Stimulated activated naive B cell treated with anti-CD40 and anti-IgM and Interleukin-4, amounts not matched to agents 10 μg/mL and 1 μg/mL and 100 μg/mL, for 72 hours (primary cell): ENCODE results near the gene CDC37L1.

Source experiments
- ATAC-seq, 2 donors: fragments of 150-1000 bp; cut with Tn5 transposase; replicated peaks; 2 replicates each; pipeline ENCODE4 v1.10.0; 2021; ENCODE audit warnings: moderate library complexity in 1 of 2
- DNase-seq: peaks from one replicate; pipeline ENCODE4 v3.0.0; 2021
- H3K27ac Mint-ChIP-seq: one replicate; pipeline ENCODE4 v1.8.0; 2022; ENCODE audit warnings: mild to moderate bottlenecking, mixed read lengths
- H3K27me3 Mint-ChIP-seq, 2 donors: one replicate each; pipeline ENCODE4 v1.8.0; 2022; ENCODE audit warnings: mixed read lengths in 2 of 2
- H3K36me3 Mint-ChIP-seq, 2 donors: one replicate each; pipeline ENCODE4 v1.8.0; 2022; ENCODE audit warnings: mixed read lengths in 2 of 2, mild to moderate bottlenecking in 1 of 2
- H3K4me1 Mint-ChIP-seq, 2 donors: one replicate each; pipeline ENCODE4 v1.8.0; 2022; ENCODE audit warnings: mixed read lengths in 2 of 2, mild to moderate bottlenecking in 1 of 2
- H3K4me3 Mint-ChIP-seq, 2 donors: one replicate each; pipeline ENCODE4 v1.8.0; 2022; ENCODE audit warnings: mild to moderate bottlenecking in 2 of 2, mixed read lengths in 2 of 2, moderate library complexity in 1 of 2
- H3K9me3 Mint-ChIP-seq, 2 donors: one replicate each; pipeline ENCODE4 v1.8.0; 2022; ENCODE audit warnings: mixed read lengths in 2 of 2, mild to moderate bottlenecking in 1 of 2

CDC37L1 gene

DNA sequence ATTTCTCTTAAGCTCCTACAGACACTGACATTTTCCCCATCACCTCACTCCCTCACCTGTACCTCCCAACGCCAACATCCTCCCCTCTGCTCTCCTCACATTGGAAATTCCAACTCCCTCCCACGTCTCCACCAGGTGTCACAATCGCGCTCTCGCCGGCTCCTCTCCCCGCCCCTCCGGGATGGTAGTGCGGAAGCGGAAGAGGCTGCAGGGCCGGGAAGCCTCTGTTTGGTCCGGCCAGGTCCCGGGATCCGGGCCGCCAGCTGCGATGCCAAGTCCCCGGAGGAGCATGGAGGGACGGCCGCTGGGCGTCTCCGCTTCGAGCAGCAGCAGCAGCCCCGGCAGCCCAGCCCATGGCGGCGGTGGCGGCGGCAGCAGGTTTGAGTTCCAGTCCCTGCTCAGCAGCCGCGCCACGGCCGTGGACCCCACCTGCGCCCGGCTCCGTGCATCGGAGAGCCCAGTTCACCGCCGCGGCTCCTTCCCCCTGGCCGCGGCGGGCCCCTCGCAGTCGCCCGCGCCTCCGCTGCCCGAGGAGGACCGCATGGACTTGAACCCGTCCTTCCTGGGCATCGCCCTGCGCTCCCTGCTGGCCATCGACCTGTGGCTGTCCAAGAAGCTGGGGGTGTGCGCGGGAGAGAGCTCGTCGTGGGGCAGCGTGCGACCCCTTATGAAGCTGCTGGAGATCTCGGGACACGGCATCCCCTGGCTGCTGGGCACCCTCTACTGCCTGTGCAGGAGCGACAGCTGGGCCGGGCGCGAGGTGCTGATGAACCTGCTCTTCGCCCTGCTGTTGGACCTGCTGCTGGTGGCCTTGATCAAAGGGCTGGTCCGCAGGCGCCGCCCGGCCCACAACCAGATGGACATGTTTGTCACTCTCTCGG lies 17.0 kb upstream of the CDC37L1 start, which contains the start of gene PLPP6:
Gene PLPP6, plus strand, starts transcription at position 187 of the 881 bp plus-strand sequence. Its CDS starts 82 bp downstream, at position 269.
- H3K27ac Mint-ChIP-seq: peak within 1 kb of the TSS; percentile 82
- peak within 1 kb of the TSS; percentile 85 to 91 for H3K4me3 Mint-ChIP-seq
- H3K9me3 Mint-ChIP-seq: no peaks in the 10 kb centered on the region
- peaks cover 14 to 22% of the 10 kb centered on the region in 2 donors for H3K27me3 Mint-ChIP-seq
- H3K4me1 Mint-ChIP-seq: peaks cover 29 to 48% of the 10 kb centered on the region in 2 donors
- ATAC-seq (peak; percentile 88), DNase-seq (peak; percentile 75)
- no peaks in the 10 kb centered on the region for H3K36me3 Mint-ChIP-seq

DNA sequence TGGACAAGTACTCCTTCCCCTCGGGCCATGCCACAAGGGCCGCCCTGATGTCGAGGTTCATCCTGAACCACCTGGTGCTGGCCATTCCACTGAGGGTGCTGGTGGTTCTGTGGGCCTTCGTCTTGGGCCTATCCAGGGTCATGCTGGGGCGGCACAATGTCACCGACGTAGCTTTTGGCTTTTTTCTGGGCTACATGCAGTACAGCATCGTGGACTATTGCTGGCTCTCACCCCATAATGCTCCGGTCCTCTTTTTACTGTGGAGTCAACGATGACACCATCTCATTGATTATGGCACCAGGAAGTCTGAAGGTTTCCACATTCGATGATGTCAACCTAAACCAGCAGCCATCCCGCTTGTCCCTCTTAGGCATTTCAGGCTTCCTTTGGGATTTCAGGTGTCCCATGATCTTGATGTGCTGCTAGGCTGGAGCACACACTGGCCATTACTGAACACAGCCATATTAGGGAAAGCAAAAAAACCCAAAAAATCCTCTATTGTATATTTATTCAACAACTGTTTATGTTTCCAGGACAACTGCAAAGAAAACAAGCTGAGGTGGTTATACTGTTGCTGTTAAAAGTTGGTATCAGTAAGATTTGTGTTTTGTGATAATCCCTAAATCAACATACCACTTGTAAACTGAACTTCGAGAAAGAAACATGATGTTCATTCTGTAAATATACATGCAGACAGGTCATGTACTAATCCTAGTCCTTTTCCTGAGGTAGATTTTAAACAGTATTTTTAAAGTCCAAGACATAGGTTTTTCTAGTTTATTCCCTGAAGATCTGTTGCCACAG lies 16.2 kb upstream of the CDC37L1 start:
- H3K4me3 Mint-ChIP-seq: peak overlapping the region; percentile 85 to 91
- peaks cover 29 to 48% of the 10 kb centered on the region in 2 donors for H3K4me1 Mint-ChIP-seq
- no peak for DNase-seq
- H3K27me3 Mint-ChIP-seq: peaks cover 14 to 22% of the 10 kb centered on the region in 2 donors
- H3K9me3 Mint-ChIP-seq: no peaks in the 10 kb centered on the region
- ATAC-seq: peak in 1 of 2 donors; percentile 5
- no peaks in the 10 kb centered on the region for H3K36me3 Mint-ChIP-seq
- H3K27ac Mint-ChIP-seq: peak overlapping the region; percentile 82

- DNase-seq (no peak), ATAC-seq (no peak)
- H3K36me3 Mint-ChIP-seq: no peaks in the 10 kb centered on the region
- H3K27me3 Mint-ChIP-seq: peaks cover 18 to 25% of the 10 kb centered on the region in 2 donors
- H3K27ac Mint-ChIP-seq: no peak overlapping the region
- peaks cover 29 to 48% of the 10 kb centered on the region in 2 donors for H3K4me1 Mint-ChIP-seq
- peak overlapping the region in 1 of 2 donors; percentile 1 for H3K4me3 Mint-ChIP-seq
- H3K9me3 Mint-ChIP-seq: no peaks in the 10 kb centered on the region
These were observed 15.4 kb upstream of the CDC37L1 start for GRCh38 chr9:4663956-4664355.

DNA sequence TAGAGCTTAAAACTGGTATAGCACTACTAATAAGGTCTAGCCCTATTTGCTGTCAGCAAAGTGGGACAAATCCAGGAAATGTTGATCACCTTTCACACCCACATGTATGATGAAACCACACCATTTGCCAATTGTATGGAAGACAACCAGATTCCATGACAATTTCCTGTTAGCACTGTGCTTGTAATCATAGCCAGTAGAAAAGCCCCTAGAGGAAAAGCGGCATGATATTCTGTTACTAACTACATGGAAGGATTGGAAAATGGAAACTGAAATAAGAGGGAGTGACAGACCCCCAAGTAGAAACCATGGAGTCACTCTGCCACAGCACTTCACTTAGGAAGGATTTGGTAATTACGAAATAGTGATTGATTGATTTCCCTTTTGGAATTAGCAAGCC lies 14.0 kb upstream of the CDC37L1 start:
- no peaks in the 10 kb centered on the region for H3K36me3 Mint-ChIP-seq
- no peaks in the 10 kb centered on the region for H3K9me3 Mint-ChIP-seq
- DNase-seq: no peak
- peaks cover 29 to 48% of the 10 kb centered on the region in 2 donors for H3K4me1 Mint-ChIP-seq
- H3K27me3 Mint-ChIP-seq: peaks cover 14 to 18% of the 10 kb centered on the region in 2 donors
- ATAC-seq: no peak
- no peak overlapping the region for H3K4me3 Mint-ChIP-seq
- no peak overlapping the region for H3K27ac Mint-ChIP-seq

DNA sequence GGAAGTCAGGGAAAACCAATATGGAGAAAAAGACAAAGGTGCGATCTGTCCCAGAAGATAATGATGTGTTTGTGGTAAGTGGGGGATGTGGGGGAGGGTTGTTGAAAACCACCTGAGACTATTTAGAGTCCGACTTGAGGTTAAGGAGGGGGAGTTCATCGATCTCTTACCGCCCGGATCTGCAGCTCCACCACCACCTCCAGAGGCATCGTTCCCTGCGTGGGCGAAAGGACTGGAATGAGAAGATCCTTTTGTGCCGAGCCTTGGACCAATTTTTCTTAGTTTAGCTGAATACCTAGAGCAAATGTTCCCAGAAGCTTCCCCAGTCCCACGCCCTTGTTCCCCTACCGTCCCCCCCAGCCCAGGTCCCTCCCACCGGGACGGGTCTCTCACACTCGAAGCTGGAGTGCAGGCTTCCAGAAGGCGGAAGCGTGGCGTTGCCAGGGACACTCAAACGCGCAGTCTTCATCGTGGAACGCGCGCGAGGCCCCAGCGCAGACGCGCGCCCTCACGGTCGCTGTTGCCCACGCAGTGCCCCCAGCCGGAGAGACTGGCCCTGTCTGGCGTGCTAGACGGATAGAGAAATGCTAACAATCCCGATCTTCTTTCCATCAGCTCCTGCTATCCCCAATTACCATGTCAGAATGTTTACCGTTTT lies 13.2 kb upstream of the CDC37L1 start, which contains the start of gene SPATA6L:
Gene SPATA6L, minus strand, starts transcription at position 439 of the 658 bp plus-strand sequence. Its CDS starts 230 bp downstream, at position 209.
- Mint-ChIP-seq H3K4me3 (peak within 1 kb of the TSS; percentile 86 to 87), H3K36me3 (no peaks in the 10 kb centered on the region), H3K27ac (peak within 1 kb of the TSS; percentile 76), H3K27me3 (peaks cover 12 to 18% of the 10 kb centered on the region in 2 donors), H3K9me3 (no peaks in the 10 kb centered on the region), H3K4me1 (peaks cover 29 to 48% of the 10 kb centered on the region in 2 donors)
- ATAC-seq (peak; percentile 54), DNase-seq (peak; percentile 18)

DNA sequence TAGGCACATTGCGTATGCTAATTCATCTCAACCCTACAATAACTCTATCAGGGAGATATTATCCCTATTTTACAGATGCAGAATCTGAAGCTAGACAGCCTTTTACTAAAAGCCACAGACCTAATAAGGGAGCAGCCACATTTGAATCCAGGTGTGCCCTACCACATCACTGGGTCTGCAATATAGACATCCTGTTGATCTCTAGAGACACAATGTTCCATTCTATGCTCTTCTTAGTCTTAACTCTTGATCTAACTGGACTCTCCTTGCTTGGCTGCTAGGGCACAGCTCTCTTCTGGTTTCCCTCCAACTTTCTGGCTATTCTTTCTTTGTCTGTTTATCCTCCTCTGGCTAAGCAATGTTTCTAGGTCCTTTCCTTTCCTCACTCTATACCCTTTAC lies 11.7 kb upstream of the CDC37L1 start:
- no peak for DNase-seq
- no peaks in the 10 kb centered on the region for H3K36me3 Mint-ChIP-seq
- H3K4me1 Mint-ChIP-seq: peaks cover 25 to 37% of the 10 kb centered on the region in 2 donors
- no peak overlapping the region for H3K27ac Mint-ChIP-seq
- H3K9me3 Mint-ChIP-seq: no peaks in the 10 kb centered on the region
- peaks cover 12 to 18% of the 10 kb centered on the region in 2 donors for H3K27me3 Mint-ChIP-seq
- ATAC-seq: no peak
- no peak overlapping the region for H3K4me3 Mint-ChIP-seq

- Mint-ChIP-seq H3K4me3 (no peak overlapping the region), H3K27ac (no peak overlapping the region), H3K4me1 (peaks cover 19 to 29% of the 10 kb centered on the region in 2 donors)
These were observed 10.8 kb upstream of the CDC37L1 start for GRCh38 chr9:4668604-4669003.

GRCh38 chr9:4669890-4670289 lies 9.5 kb upstream of the CDC37L1 start:
- DNase-seq (no peak), ATAC-seq (no peak)
- no peaks in the 10 kb centered on the region for H3K36me3 Mint-ChIP-seq
- no peak overlapping the region for H3K4me3 Mint-ChIP-seq
- peaks cover 11 to 16% of the 10 kb centered on the region in 2 donors for H3K4me1 Mint-ChIP-seq
- no peak overlapping the region for H3K27ac Mint-ChIP-seq
- H3K27me3 Mint-ChIP-seq: peaks cover 12 to 18% of the 10 kb centered on the region in 2 donors
- H3K9me3 Mint-ChIP-seq: no peaks in the 10 kb centered on the region

More at GRCh38 chr9:4668604-4669003, 10.8 kb upstream of the CDC37L1 start:
- ATAC-seq (no peak), DNase-seq (no peak)
- Mint-ChIP-seq H3K9me3 (no peaks in the 10 kb centered on the region), H3K36me3 (no peaks in the 10 kb centered on the region), H3K27me3 (peaks cover 12 to 18% of the 10 kb centered on the region in 2 donors)

DNA sequence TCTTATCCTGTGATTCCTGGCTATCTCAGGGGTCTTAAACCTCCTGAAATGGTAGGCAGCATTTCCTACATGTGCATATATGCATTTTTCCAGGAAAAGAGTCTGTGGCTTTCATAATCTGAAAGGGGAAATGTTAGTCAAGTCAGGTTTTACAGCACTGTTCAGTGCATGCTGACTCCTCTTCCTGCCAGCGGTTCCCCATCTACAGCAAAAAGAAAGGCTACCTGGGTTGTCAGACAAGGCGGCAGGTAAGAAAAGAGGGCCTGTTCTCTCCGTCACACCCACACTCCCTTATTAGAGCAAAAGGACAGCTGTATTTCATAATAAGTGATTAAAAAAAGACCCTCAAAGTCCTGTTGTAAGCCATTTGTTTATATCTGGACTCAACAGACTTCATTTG lies 8.8 kb upstream of the CDC37L1 start:
- ATAC-seq (no peak), DNase-seq (no peak)
- no peak overlapping the region for H3K4me3 Mint-ChIP-seq
- H3K27me3 Mint-ChIP-seq: peaks cover 14 to 18% of the 10 kb centered on the region in 2 donors
- H3K9me3 Mint-ChIP-seq: no peaks in the 10 kb centered on the region
- H3K27ac Mint-ChIP-seq: no peak overlapping the region
- peaks cover 8 to 11% of the 10 kb centered on the region in 2 donors for H3K4me1 Mint-ChIP-seq
- H3K36me3 Mint-ChIP-seq: peaks cover under 1% of the 10 kb centered on the region in 2 donors

GRCh38 chr9:4671737-4672136 lies 7.6 kb upstream of the CDC37L1 start:
- Mint-ChIP-seq H3K36me3 (peaks cover 3% of the 10 kb centered on the region in 2 donors), H3K27ac (no peak overlapping the region), H3K4me1 (no peaks in the 10 kb centered on the region), H3K27me3 (peaks cover 9 to 14% of the 10 kb centered on the region in 2 donors), H3K9me3 (no peaks in the 10 kb centered on the region), H3K4me3 (no peak overlapping the region)
- DNase-seq (no peak), ATAC-seq (no peak)

- H3K27ac Mint-ChIP-seq: no peak overlapping the region
- H3K27me3 Mint-ChIP-seq: peaks cover 5% of the 10 kb centered on the region in 2 donors
- DNase-seq: no peak
- no peak for ATAC-seq
- no peaks in the 10 kb centered on the region for H3K4me1 Mint-ChIP-seq
- no peak overlapping the region for H3K4me3 Mint-ChIP-seq
- H3K9me3 Mint-ChIP-seq: no peaks in the 10 kb centered on the region
- peaks cover 3% of the 10 kb centered on the region in 2 donors for H3K36me3 Mint-ChIP-seq
These were observed 4.6 kb upstream of the CDC37L1 start for GRCh38 chr9:4674783-4675182.

DNA sequence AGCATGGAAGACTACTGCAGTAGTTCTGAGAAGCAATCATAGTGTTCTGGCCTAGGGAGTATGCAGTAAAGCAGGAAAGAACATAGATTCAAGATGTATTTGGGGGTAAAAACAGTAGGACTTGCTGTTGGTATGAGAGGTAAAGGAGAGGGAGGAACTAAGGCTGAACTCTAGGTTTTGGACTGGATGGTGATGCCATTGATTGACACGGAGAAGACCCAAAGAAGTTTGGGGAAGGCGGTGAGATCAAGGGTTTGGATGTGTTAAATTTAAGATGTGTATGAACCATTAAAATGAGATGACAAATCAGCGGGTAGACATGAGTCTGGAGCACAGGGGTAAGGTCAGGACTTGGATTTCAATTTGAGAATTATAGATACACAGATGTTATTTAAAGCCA lies 2.0 kb upstream of the CDC37L1 start:
- ATAC-seq (no peak), DNase-seq (no peak)
- Mint-ChIP-seq H3K27ac (no peak overlapping the region), H3K4me3 (no peak overlapping the region), H3K27me3 (peaks cover 5% of the 10 kb centered on the region in 2 donors), H3K9me3 (no peaks in the 10 kb centered on the region), H3K36me3 (peaks cover 3% of the 10 kb centered on the region in 2 donors), H3K4me1 (peaks cover 0 to 3% of the 10 kb centered on the region in 2 donors)

GRCh38 chr9:4678679-4679267 lies 596 bp upstream of the CDC37L1 start:
- peaks cover 6 to 8% of the 10 kb centered on the region in 2 donors for H3K4me1 Mint-ChIP-seq
- ATAC-seq (peak; percentile 26 to 35), DNase-seq (no peak)
- no peaks in the 10 kb centered on the region for H3K9me3 Mint-ChIP-seq
- peaks cover 5% of the 10 kb centered on the region in 2 donors for H3K27me3 Mint-ChIP-seq
- no peak overlapping the region for H3K27ac Mint-ChIP-seq
- no peak overlapping the region for H3K4me3 Mint-ChIP-seq
- peaks cover 8 to 9% of the 10 kb centered on the region in 2 donors for H3K36me3 Mint-ChIP-seq
